NCI-H187 treated with DMSO at 0.1 percent for 48 hours (cell line): ENCODE results near the gene UNC45A.

ENCODE experiments used
- DNase-seq: peaks from one replicate; lab custom pipeline; 2025; lab: John Stamatoyannopoulos, UW

The UNC45A gene

DNA sequence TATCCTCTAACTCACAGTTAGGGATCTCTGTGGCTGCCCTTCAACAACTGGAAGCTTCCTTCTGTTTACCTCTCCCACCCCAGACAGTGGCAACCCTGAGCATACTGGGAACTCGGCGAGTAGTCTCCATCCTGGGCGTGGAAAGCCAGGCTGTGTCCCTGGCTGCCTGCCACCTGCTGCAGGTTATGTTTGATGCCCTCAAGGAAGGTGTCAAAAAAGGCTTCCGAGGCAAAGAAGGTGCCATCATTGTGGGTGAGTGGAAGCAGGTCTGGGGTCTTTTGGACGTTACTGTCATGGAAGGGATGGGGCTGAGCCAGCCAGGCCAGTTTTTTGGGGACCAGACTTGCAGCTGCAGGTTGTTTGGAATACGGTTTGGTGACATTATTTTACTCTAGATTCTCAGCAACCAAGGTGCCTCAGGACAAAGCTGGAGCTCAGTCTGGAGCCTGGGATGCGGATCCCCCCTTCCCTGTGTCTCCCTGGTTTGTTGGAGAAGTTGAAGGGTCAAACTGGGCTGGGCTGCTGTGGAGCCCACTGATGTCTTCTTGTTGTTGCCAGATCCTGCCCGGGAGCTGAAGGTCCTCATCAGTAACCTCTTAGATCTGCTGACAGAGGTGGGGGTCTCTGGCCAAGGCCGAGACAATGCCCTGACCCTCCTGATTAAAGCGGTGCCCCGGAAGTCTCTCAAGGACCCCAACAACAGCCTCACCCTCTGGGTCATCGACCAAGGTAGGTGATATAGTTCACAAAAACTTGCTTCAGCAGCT, 7.5 kb downstream of the UNC45A start:
- no peak for DNase-seq

DNA sequence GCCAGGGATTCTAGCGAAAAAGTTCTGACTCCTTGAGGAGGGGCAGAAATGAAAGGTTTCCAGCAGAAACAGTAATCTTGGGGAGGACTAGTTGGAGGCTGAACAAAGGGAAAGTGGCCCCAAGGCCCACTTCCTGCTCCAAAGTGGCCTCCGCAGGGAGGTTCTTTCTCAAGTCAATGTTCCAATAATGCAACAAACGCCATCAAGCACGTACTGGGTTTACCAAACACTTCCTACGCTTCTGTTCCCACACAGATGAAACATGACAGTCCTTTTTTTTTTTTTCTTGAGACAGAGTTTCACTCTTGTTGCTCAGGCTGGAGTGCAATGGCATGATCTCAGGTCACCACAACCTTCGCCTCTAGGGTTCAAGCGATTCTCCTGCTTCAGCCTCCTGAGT, 10.0 kb downstream of the UNC45A start:
- DNase-seq: no peak

- no peak for DNase-seq
These were observed 11.5 kb downstream of the UNC45A start for GRCh38 chr15:90946538-90946937.

- DNase-seq: no peak
These were observed 12.0 kb downstream of the UNC45A start for GRCh38 chr15:90946941-90947576.

- DNase-seq: no peak
These were observed 12.7 kb downstream of the UNC45A start for GRCh38 chr15:90947577-90948357.

- no peak for DNase-seq
These were observed 13.4 kb downstream of the UNC45A start for GRCh38 chr15:90948506-90948905.

- DNase-seq: no peak
These were observed 15.0 kb downstream of the UNC45A start for GRCh38 chr15:90949979-90950675.

DNA sequence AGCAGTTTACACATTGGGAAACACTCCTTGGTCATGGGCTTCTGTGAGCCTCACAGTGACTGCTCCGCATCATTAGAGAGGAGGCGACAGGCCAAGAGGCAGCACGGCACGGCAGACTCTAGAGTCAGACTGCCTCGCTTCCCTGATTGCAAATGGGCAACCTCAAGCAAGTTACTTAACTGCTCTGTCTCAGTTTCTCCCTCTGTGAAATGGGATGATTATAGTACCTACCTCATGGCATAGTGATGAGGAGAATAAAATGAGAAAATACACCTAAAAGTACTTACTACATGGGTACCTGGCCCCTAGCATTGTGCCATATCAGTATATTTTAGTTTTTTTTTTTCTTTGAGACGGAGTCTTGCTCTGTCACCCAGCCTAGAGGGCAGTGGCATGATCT, 15.6 kb downstream of the UNC45A start:
- DNase-seq: no peak

DNA sequence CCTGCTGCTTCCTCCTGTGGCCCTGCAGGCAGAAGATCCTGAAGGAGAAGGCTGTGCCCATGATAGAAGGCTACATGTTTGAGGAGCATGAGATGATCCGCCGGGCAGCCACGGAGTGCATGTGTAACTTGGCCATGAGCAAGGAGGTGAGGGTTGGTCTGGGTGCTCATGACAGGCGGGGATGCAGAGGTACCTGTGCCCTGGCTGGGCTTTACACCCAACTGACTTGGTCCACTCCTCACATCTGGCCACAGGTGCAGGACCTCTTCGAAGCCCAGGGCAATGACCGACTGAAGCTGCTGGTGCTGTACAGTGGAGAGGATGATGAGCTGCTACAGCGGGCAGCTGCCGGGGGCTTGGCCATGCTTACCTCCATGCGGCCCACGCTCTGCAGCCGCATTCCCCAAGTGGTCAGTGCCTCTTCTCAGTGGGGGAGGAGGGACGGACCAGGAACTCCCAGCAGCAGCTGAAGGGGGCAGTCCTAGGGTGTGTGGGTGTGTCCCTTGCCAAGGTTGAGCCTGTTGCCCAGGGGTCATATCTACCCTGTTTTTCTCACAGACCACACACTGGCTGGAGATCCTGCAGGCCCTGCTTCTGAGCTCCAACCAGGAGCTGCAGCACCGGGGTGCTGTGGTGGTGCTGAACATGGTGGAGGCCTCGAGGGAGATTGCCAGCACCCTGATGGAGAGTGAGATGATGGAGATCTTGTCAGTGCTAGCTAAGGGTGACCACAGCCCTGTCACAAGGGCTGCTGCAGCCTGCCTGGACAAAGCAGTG, 18.0 kb downstream of the UNC45A start:
- DNase-seq: no peak

DNA sequence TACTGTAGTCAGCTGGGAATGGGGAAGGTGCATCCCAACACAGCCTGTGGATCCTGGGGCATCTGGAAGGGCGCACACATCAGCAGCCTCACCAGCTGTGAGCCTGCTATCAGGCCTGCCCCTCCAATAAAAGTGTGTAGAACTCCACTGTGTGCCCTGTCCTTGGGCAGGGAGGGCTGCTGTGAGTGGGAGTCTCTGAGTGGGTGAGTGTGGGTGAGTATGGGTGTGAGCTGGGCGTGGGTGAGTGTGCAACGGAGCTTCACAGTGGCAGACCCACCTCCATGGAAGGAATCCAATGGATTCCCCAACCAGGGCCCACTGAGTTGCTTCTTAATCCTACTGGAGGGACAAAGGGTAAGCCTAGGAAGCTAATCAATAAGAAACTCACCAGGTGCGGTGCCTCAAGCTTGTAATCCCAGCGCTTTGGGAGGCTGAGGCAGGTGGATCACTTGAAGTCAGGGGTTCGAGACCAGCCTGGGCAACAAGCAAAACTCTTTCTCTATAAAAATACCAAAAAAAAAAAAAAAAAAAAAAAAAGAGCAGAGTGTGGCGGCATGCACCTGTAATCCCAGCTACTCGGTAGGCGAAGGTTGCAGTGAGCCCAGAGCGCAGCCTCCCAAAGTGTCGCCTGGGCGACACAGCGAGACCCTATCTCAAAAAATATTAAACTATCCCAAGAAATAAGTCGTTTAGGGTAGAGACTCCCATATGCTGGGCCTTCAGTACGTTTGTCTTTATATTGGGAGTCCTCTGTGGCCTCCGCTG, 19.0 kb downstream of the UNC45A start:
- DNase-seq: no peak

DNA sequence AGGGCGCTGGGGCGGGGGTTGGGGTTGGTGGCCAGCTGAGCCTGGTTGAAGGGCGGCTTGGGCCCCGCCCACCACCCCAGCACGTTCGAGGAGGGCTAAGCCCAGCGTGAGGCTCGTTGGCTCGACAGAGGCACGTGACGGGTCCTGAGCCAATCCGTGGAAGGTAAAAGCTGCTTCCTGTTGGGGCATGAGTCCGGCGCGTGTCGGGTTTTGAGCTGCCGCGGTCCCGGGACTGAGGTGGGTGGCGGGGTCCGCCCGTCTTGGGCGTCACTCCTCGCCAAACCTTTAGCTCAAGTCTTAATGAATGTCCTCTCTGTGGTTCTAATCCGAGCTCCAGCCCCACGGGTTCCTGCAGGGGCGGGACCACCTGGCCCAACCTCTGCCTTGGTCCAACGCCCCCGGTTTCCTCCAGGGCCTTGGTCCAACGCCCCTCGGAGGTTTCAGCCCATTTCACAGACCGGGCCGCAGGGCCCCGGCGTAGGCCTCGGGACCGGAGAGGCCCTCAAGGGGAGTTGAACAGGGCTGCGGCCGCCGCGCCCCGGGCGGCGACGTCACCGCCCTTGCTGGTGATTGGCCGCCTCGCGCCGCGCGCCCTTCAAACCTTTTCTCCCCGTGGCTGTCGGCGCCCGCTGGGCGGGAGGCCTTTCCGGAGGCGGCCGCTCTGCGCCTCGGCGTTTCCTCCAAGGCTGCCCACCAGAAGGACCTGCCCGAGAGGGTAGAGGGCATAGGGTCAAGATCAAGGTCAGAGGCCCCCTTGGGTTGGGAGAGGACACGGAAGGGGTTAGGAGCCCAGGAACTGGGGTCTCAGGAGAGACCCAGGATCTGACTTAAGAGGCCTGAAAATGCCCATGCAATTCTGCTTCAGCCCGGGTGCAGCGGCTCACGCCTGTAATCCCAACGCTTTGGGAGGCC, 19.9 kb downstream of the UNC45A start, which contains the start of gene RCCD1:
Gene RCCD1, plus strand, starts transcription at position 173 of the 912 bp plus-strand sequence. CDS start 1,851 bp downstream, outside the sequence.
- DNase-seq: peak; percentile 82

DNA sequence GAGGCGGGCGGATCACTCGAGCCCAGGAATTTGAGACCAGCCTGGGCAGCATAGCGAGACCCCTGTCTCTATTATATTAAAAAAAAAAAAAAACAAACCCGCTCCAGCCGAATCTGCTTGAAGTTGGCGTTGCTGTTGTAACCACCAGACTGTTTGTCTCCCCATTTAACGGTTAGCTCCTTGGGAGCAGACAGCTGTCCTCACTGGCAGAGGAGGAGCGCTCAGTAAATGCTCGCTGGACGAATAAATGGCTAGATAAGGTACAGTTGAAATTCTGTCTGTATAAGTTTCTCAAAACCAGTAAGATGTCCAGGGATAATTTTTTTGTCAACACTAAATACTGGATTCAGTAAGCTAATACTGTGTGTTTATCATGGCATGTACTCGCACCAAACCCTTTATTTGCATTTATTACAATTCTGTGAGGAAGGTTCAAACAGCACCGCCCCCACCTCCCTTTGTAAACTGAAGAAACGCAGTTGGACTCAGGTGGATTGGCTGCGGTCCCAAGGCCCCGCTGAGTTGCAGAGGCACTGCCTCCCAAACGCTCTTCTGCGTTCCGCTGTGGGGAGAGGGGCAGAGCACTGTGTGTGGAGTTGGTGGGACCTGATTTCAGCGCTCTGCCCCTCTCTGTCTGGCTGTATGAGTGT, 20.7 kb downstream of the UNC45A start:
- DNase-seq: peak; percentile 1

DNA sequence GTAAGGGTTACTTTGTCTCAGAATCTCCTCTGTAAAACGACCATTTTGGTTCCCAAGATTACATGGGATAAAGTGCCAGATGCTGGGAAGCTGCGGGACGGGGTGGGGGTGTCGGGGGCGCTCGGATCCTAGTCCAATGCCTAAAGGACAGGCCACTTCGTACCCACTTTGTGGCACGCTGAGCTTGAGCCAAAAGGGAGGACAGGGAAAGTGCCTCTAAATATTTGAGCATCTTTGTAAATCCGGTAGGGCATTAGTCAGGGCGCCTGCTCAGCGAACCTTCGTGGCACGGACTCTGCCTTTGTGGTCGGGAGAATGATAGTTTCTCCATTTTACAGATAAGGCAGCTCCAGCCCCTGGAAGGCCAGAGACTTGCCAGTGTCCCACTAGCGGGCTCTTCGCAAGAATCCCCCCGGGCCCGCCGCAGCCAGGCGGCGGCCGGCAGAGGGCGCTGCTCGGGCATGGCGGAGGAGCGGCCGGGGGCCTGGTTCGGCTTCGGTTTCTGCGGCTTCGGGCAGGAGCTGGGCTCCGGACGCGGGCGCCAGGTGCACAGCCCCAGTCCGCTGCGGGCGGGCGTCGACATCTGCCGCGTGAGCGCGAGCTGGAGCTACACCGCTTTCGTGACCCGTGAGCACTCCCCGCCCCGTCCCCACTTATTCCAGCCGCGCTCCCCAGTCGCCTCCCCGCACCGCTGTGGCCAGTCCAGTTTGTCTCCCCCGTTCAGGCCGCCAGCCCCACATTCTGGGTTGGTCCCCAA, 21.4 kb downstream of the UNC45A start:
- peak; percentile 5 for DNase-seq

DNA sequence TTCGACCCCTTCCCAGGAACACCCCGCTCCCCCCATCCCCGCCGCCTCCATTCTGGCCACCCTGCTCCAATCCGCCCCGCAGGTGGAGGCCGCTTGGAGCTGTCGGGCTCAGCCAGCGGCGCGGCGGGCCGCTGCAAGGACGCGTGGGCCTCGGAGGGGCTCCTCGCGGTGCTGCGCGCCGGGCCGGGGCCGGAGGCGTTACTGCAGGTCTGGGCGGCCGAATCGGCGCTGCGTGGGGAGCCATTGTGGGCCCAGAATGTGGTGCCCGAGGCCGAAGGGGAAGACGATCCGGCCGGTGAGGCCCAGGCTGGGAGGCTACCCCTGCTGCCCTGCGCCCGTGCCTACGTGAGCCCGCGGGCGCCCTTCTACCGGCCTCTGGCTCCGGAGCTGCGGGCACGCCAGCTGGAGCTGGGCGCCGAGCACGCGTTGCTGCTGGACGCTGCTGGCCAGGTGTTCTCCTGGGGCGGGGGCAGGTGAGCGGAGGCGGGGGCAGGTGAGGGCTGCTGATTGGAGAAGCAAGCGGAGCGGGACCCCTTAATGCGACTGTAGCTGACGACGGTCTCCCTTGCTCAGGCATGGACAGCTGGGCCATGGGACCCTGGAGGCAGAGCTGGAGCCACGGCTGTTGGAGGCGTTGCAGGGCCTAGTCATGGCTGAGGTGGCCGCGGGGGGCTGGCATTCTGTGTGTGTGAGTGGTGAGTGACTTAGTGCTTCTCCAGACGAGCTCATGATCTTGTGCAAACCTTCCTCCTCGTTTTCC, 22.1 kb downstream of the UNC45A start:
- no peak for DNase-seq

GRCh38 chr15:90957791-90958190, 22.7 kb downstream of the UNC45A start:
- DNase-seq: no peak

DNA sequence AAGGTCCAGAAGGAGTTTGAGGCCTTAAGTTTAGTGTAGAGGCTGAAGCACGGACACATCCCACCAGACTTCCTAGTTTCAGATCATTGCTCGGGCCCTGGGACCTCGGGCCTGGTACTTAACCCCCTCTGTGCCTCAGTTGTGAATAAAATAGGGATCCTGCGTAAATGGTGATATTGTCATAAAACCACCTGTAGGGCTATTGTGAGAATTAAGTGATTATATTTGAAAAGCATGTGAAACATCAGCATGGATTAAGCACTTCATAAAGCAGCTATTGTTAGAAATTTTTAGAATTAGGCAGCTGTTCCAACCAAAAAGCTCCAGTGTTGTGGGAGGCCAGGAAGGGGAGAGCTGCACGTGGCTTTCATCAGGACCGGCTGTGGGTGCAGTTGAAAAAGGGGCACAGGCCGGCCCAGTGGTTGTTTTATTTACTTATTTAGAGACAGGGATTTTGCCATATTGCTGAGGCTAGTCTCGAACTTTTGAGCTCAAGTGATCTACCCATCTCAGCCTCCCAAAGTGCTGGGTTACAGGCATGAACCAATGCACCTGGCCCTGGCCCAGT, 24.0 kb downstream of the UNC45A start:
- no peak for DNase-seq

DNA sequence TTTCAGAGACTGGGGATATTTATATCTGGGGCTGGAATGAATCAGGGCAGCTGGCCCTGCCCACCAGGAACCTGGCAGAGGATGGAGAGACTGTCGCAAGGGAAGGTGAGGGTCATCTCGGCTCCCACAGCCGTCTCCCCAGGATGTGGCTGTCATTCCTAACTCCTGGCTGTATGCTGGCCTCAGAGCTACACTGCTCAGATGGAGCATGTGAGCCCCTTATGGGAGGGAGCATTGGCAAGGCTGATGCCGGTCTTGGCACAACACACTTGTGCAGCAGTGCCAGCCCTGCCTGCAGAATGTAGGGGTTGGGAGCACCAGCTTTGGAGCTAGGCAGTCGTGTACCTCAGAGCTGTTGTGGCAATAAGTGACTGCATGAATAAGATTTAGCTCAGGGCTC, 24.8 kb downstream of the UNC45A start:
- no peak for DNase-seq
